Testis (tissue), 3 donors: ENCODE results near the gene PGAM2. TPM values are rescaled to one million over a fixed set of nuclear protein-coding genes. Genes with fewer than 3 reads are reported as not detected.

Source experiments
- DNase-seq: peaks from one replicate; pipeline ENCODE4 v3.0.0-alpha.2; 2019
- H3K27ac ChIP-seq, 2 donors: fragments of 200-600 bp; sonication (generic); one replicate each; pipeline ENCODE4 v1.5.1; 2019
- H3K27me3 ChIP-seq: fragments of 200-600 bp; sonication (generic); one replicate; pipeline ENCODE4 v1.5.1; 2019
- H3K36me3 ChIP-seq: fragments of 200-600 bp; sonication (generic); one replicate; pipeline ENCODE4 v1.5.1; 2017; ENCODE audit warnings: low read depth; ENCODE audit errors: missing control alignments
- H3K4me1 ChIP-seq: fragments of 200-600 bp; sonication (generic); one replicate; pipeline ENCODE4 v1.5.1; 2019
- H3K4me3 ChIP-seq, 2 donors: fragments of 200-600 bp; sonication (generic); one replicate each; pipeline ENCODE4 v1.5.1; 2017 to 2019
- H3K9me3 ChIP-seq: fragments of 200-600 bp; sonication (generic); one replicate; pipeline ENCODE4 v1.5.1; 2017
- CTCF ChIP-seq, 3 experiments: fragments of 450-650 bp in 2 of 3; fragments of 200-600 bp in 1 of 3; sonication (generic) in 1 of 3; IDR thresholded peaks; one replicate each; pipeline ENCODE4 v1.5.1; 2016 to 2019; ENCODE audit warnings: antibody characterized with exemption in 3 of 3, mild to moderate bottlenecking in 2 of 3, moderate library complexity in 1 of 3
- POLR2A ChIP-seq: fragments of 450-650 bp; IDR thresholded peaks from one replicate; pipeline ENCODE4 v1.6.1; 2017; ENCODE audit warnings: antibody characterized with exemption, mild to moderate bottlenecking, moderate library complexity
- WGBS, 2 donors: methylation state at CpG; one replicate each; pipeline ENCODE4 v1.1.5; 2018; 5-methylcytosine and 5-hydroxymethylcytosine counted together
- intact Hi-C: fragments of 100-400 bp; cut with DNase I; formaldehyde crosslinking; loops from one replicate; pipeline ENCODE4 v1.15.1; 2023; ENCODE audit warnings: low total_unique reads
- polyA plus RNA-seq: library from polyadenylated mRNA; stranded (reverse); fragments of 350-450 nt; fragmentation: Illumina TruSeq; extraction: RNeasy Lipid Tissue Mini Kit (QIAGEN cat#74804); gene quantifications from one replicate; pipeline ENCODE4 v1.2.3, GENCODE V29; 2014; ENCODE audit warnings: low read depth, low replicate concordance; ENCODE audit not compliant: insufficient read depth
- total RNA-seq, 2 donors: library from RNA; depleted of rRNA; stranded (reverse); fragments of >200 nt; gene quantifications; one replicate each; pipeline ENCODE4 v1.2.3, GENCODE V29; 2016

The PGAM2 gene
- total and polyA plus RNA-seq, 3 donors from 2014 or later = 85.1 to 298 (median 139) TPM

GRCh38 chr7:44108768-44109750 lies 43.7 kb upstream of the PGAM2 start:
- Histone ChIP-seq H3K36me3 (no peaks in the 10 kb centered on the region), H3K27me3 (no peaks in the 10 kb centered on the region), H3K27ac (no peak overlapping the region), H3K4me1 (peaks cover 6% of the 10 kb centered on the region), H3K9me3 (no peaks in the 10 kb centered on the region), H3K4me3 (no peak overlapping the region)
- TF ChIP-seq POLR2A (no peak), CTCF (IDR thresholded peaks at IDR 0.05) (no peak)
- intact Hi-C loops = no loop called here
- 69 to 84% methylated on average over 11 to 21 of the region's 21 CpGs for WGBS, 2 donors
- no peak for DNase-seq

GRCh38 chr7:44107961-44108767 lies 42.8 kb upstream of the PGAM2 start:
- intact Hi-C loops = no loop called here
- peaks cover 6% of the 10 kb centered on the region for H3K4me1 ChIP-seq

GRCh38 chr7:44107116-44107960 lies 42.0 kb upstream of the PGAM2 start:
- peak overlapping the region in 1 of 2 donors; percentile 94 for H3K27ac ChIP-seq
- WGBS, 2 donors = 75 to 91% methylated on average over 4 to 17 of the region's 18 CpGs
- no peaks in the 10 kb centered on the region for H3K27me3 ChIP-seq
- H3K9me3 ChIP-seq = no peaks in the 10 kb centered on the region
- DNase-seq = no peak
- TF ChIP-seq POLR2A (no peak), CTCF (IDR thresholded peaks at IDR 0.05) (no peak)
- peaks cover 6% of the 10 kb centered on the region for H3K4me1 ChIP-seq
- H3K4me3 ChIP-seq = no peak overlapping the region
- H3K36me3 ChIP-seq = no peaks in the 10 kb centered on the region
- intact Hi-C loops = no loop called here

More at GRCh38 chr7:44107961-44108767, 42.8 kb upstream of the PGAM2 start:
- H3K9me3 ChIP-seq = no peaks in the 10 kb centered on the region
- H3K27me3 ChIP-seq = no peaks in the 10 kb centered on the region
- peak overlapping the region in 1 of 2 donors; percentile 94 for H3K27ac ChIP-seq
- H3K36me3 ChIP-seq = no peaks in the 10 kb centered on the region
- 86 to 91% methylated on average over 15 to 21 of the region's 21 CpGs for WGBS, 2 donors
- TF ChIP-seq CTCF (IDR thresholded peaks at IDR 0.05) (no peak), POLR2A (no peak)
- no peak for DNase-seq
- no peak overlapping the region for H3K4me3 ChIP-seq

GRCh38 chr7:44106311-44107065 lies 41.1 kb upstream of the PGAM2 start:
- peaks cover 9% of the 10 kb centered on the region for H3K4me1 ChIP-seq
- DNase-seq = no peak
- 81 to 88% methylated on average over 6 to 10 of the region's 10 CpGs for WGBS, 2 donors
- no peak overlapping the region for H3K4me3 ChIP-seq
- H3K9me3 ChIP-seq = no peaks in the 10 kb centered on the region
- intact Hi-C loops = no loop called here
- TF ChIP-seq POLR2A = no peak
- no peak for TF ChIP-seq CTCF (IDR thresholded peaks at IDR 0.05)
- peak overlapping the region in 1 of 2 donors; percentile 94 for H3K27ac ChIP-seq
- H3K36me3 ChIP-seq = no peaks in the 10 kb centered on the region
- no peaks in the 10 kb centered on the region for H3K27me3 ChIP-seq
